Measurements from ENCODE around the gene RASD1. TPM values are rescaled to one million over a fixed set of nuclear protein-coding genes. Genes with fewer than 3 reads are reported as not detected.

The RASD1 gene, protein sequence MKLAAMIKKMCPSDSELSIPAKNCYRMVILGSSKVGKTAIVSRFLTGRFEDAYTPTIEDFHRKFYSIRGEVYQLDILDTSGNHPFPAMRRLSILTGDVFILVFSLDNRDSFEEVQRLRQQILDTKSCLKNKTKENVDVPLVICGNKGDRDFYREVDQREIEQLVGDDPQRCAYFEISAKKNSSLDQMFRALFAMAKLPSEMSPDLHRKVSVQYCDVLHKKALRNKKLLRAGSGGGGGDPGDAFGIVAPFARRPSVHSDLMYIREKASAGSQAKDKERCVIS
- 0.46 TPM in 1 of 2 replicates, not detected in the other for total RNA-seq (2014; rRNA removed; shearing (Covaris generic))

DNA sequence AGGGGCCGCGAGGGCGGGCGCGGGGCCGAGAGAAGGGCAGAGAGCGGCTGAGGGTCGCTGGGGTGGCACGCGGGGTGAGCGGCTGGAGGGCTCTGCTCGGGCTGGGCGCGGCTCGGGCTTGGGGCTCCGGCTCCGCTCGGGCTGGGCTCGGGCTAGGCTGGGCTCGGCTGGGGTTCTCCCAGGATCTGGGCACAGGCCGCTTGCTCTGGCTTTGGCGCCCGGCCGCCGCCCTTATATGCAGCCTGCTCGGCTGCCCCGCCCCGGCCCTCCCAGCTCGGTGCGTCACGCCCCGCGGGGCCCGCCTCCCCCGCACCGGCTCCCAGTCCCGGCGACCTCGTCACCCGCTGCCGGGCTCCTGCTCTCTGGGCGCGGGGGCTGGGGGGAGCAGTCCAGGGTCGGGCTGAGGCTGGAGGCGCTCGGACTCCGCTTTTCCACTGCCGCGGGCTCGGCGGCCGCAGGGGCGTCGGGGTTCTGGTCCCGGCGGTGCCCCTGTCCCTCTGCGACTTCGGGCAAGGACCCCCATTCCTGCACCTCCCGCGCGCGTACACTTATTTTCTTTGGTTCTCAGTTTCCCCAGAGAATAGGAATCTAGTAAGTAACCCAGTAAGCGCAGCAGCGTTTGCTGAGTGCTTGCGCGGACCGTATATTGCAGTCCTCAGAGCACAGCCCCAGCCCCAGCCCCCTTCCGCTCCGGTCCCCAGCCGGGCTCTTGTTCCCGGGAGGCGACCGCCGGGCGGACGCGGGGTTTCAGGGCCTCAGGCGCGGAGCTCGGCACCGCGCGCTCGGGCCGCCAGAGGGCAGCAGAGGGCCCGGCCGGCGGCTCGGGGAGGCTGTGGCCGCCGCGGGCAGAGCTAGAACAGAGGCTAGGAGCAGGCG lies at the start of gene RASD1:
RASD1 (minus strand) TSS at position 207 of the 876 bp plus-strand sequence. CDS start 214 bp downstream, outside the sequence.
- DNase-seq (ENCODE audit: low read depth) = peak; percentile 93

GRCh38 chr17:17545984-17546383 lies 49.8 kb upstream of the RASD1 start:
- DNase-seq (ENCODE audit: low read depth) = no peak

DNA sequence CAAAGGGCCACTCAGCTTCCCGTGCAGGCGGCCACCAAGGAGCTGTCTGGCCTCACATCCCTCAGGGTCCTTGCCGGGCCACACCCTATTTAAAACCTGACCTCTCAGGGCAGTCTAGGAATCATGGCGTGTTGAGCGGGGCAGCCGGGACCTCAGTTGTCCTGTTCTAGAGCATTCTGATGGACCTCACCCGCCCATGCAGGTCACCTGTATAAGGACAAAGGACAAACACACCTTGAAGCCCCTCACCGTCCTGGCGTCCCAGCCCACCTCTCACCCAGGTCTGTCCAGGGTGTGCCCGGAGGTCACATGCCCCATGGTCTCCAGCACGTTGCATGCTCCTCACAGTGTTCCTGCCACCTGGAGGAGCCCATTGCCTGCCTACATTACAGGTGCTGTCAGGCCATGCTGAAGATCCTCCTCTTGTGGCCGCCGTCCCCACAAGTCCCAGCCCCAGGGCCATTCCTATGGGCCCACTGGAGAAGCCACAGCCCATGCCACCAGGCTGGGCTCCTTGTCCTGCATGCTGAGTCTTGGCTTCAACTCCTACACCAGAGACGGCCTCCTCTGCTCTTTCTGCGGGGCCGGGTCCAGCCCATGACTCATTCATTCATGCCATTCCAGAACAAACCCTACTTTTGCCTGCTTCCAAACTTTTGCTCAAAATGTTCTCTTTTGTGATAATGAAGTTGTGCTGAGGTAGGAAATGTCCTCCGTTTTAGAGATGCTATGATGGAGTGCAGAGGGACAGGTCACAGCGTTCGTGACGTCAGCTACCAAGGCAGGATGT lies 49.0 kb upstream of the RASD1 start:
- DNase-seq (ENCODE audit: low read depth) = no peak

DNA sequence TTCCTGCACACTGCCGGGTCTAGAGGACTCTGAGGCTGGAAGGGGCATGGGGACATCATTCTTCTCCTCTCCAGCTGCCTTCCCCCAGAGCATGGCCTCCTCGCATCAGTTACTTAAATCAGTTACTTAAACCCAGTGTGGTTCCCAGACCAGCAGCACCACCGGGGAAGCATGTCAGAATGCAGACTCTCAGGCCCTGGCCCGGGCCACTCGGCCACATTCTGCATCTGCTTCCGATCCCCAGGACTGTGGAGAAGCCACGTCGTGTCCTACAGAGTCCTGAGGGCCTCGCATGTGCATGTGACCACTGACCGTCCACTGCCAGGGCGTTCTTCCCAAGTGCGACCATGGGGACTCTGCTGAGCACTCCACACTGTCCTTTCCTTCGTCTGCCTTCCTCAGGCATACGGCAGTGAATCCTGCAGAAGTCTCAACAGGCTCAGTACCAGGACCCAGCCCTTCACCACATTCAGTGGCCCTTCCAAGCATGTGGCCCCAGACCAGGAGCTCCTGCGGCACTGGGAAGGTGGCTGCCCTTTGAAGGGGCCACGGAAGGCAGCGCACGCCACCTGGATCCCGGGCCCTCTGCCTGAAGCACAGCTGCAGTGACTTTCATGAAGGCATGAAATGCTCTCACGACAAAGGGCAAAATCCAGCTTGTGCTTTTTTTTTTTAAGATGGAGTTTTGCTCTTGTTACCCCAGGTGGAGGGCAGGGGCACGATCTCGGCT lies 46.9 kb upstream of the RASD1 start:
- no peak for DNase-seq (ENCODE audit: low read depth)

DNA sequence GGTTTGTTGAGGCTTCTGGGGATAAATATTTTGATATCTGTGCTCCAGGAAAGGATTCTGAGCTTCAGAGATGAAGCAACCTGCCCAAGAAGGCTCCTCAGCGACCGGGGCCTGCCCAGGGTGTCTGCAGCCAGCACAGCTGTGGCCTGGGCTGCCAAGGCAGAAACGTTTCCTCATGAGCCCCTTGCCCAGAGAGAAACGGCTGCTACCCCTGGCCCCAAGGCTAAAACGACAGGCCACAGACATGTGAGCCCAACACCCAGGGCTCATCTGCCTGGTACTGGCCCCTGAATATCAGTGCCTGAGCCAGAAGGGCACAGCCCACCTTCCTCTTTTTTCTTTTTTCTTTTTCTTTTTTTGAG lies 45.4 kb upstream of the RASD1 start:
- no peak for DNase-seq (ENCODE audit: low read depth)

DNA sequence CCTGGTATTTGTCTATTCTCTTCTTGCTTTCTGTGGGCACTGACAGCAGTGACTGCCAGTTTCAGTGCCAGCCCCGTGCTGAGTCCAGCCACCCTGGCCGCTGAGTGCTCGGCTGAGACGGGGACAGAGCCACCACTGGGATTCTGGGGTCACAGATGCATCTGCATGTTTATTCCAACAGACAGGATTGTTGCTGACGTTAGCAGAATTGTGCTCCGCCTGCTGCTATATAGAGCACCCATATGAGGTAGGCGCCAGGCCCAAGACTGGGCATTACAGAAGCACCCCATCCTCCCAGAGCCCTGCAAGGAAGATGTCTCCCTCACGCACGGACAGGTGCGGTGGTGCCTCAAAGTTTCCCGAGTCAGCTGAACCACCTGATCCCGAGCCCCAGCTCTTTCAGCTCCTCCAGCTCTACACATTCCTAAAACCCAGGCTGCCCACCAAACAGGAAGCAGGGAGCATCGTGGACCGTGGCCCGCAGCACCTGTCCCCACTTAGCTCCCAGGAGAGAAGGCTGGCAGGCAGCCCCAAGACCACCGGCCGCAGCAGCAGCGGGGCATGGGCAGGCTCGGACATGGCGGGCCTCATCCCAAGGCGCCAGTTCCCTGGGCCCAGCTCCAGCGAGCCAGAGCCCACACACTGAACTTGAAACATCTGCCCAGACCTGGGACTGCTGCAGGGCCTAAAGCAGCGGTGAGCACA lies 44.9 kb upstream of the RASD1 start:
- no peak for DNase-seq (ENCODE audit: low read depth)

GRCh38 chr17:17540278-17540906 lies 44.2 kb upstream of the RASD1 start:
- no peak for DNase-seq (ENCODE audit: low read depth)

DNA sequence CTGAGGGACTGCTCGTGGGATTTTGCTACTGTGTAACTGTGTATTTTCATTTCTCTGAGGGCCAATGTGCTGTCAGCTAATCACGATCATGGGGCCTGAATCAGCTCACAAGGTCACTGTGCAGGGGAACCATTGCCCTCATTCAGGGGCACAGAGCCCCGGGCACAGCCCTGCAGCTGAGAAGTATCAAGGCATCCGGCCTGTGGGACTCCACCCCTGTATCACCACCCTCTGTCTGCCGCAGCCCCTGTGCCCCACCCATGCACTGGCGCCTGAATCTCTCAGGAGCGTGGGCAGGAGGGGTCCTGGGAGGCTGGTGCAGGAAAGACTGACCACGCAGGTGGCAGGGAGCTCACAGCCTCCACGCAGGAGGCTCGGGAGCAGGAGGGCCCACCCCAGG lies 43.4 kb upstream of the RASD1 start:
- no peak for DNase-seq (ENCODE audit: low read depth)

DNA sequence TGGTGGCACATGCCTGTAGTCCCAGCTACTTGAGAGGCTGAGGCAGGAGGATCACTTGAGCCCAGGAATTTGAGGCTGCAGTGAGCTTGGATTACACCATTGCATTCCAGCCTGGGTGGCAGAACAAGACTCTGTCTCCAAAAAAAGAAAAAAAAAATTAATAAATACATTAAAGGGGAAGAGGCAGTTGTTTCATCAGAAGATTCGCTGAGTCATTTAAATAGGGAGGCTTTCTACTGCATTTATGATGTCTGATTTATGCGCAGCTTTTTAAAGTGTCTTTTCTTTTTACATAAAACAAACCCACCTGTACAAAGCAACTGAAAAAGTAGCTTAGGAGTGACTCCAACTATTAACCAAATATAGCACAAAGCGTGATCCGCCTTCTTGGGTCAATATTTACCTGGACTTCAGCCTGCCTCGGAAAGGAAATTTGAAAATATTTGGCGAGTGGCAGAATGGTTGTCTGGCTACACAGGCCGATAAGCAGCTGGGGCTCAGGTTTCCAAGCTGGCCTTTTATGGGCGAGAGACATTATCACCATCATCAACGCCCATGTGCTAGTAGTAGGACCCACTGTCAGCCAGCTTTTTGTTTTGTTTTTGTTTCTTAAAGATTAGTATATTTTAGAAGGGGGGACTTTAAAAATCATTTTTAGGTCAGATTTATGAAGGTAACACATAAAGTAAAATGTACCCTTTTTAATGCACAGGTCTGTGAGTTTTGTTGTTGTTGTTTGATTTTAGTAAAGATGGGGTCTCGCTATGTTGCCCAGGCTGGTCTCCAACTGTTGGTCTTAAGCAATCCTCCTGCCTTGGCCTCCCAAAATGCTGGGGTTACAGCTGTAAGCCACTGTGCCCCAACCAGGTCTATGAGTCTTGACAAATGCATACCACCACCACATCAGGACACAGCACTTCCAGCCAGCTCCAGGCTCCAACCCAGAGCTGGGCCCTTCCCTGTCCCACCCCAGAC lies 42.5 kb upstream of the RASD1 start:
- peak; percentile 35 for DNase-seq (ENCODE audit: low read depth)

DNA sequence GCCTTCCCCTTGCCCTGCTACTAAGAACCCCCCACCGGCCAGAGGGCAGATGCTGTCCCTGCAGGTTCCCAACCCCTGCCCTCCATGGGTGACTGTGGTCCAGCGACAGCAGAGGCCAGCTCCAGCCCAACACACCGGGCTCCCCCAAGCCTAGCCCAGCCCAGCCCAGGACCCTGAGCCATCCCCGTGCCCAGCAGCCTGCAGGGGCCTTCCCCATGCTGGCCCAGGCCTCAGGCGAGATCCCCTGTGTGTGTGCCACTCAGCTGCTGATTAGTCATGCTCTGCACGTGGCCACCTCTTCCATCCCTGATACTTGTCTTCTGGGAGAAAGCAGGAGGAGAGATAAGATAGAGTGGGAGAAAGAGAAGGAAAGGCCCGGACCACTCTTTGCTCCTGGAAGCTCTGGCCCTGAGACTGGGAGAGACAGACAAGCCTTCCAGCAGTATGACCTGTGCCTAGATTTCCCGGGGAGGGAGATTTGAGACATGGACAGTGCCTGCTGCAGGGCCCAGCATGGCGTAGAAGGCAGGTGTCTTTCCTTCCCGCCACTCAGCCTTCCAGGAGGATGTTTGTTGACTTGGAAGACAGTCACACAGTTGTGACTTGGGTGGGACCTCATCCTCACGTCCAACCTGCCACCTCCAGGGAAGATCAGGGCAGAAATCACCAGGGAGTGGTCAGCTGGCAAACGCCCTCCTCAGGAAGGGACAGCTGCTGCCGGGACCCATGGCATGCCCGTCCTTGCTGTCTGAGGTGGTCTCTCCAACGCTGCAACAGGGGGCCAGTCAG lies 41.3 kb upstream of the RASD1 start:
- peak; percentile 29 for DNase-seq (ENCODE audit: low read depth)

- no peak for DNase-seq (ENCODE audit: low read depth)
Measured at GRCh38 chr17:17536702-17537101, 40.5 kb upstream of the RASD1 start.

DNA sequence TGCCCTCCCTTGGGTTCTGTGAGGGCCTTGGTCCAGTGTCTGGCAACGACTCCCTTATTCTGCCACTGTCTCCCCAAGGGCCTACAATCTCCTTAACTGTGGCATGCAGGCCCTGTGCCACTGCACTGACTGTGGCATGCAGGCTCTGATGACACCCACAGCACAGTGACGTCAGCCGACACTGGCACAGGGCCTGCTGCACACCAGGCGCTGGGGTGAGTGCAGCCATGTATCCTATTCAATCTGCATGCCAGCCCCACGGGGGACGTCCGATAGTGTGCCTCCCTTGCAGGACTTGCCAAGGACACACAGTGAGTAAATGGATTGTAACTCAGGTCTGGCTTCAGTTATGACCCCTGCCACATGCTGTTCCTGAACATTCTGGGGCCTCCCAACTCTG lies 39.8 kb upstream of the RASD1 start:
- no peak for DNase-seq (ENCODE audit: low read depth)

DNA sequence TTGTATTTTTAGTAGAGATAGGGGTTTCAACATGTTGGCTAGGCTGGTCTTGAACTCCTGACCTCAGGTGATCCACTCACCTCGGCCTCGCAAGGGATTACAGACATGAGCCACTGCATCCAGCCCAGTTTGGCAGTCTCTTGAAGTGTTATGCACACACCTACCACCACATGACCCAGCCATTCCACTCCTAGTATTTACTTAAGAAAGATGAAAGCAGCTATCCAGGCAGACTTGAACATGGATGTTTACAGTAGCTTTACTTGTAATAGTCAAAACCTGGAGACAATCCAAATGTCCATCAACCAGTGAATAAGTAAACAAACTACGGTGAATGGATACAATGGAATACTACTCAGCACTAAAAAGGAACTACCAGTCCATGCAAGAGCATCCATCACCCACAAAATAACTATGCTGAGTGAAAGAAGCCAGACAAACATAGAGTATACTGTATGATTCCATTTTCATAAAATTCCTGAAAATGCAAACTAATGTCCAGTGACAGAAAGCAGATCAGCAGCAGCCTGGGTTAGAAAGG lies 37.8 kb upstream of the RASD1 start:
- DNase-seq (ENCODE audit: low read depth) = no peak

DNA sequence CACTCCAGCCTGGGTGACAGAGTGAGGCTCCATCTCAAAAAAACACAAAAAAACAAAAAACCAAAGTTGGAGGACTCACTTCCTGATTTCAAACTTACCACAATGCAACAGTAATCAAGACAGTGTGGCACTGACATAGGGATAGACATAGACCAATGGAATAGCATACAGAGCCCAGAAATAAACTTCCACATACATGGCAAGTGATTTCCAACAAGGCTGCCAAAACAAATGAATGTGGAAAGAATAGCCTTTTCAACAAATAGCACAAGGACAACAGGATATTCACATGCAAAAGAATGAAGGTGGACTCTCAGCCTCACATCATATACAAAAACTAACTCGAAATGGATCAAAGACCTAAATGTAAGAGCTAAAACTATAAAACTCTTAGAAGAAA lies 36.8 kb upstream of the RASD1 start:
- no peak for DNase-seq (ENCODE audit: low read depth)

GRCh38 chr17:17531156-17531555 lies 35.0 kb upstream of the RASD1 start:
- no peak for DNase-seq (ENCODE audit: low read depth)

- DNase-seq (ENCODE audit: low read depth) = no peak
Measured at GRCh38 chr17:17528696-17529652, 32.8 kb upstream of the RASD1 start.

DNA sequence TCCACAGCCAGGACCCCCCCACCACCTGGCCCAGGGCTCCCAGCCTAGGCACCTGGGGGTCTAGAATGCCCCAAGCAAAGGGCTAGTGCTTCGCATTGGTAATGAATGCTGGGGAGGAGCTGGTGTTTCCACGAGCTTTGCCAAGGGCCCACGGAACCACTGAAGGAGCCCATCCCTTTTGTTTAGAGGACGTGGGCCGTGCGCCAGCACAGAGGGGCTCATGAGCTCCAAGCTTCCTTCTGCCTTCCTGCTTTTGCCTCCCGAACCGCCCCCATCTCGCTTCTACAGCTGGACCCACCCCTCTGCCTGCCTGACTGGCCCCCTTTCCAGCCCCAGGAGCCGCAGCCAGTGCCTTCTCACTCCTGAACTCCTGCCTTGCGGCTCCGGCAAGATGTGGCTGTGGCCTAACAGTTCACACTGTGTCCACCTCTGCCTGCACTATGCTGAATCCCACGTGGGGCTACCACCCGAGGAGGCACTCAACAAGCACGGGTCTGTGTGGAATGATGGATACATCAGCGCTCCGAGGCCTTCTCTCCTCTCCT lies 31.8 kb upstream of the RASD1 start:
- DNase-seq (ENCODE audit: low read depth) = no peak
